Activated CD4-positive, alpha-beta T cell treated with anti-CD3 and anti-CD28 coated beads, Interleukin-2, amount 50 U/mL, for 1 hour (primary cell): Measurements from ENCODE around the gene CGRRF1.

Source experiments
- DNase-seq: peaks from one replicate; pipeline ENCODE4 v3.0.0-alpha.2; 2020

CGRRF1 gene

DNA sequence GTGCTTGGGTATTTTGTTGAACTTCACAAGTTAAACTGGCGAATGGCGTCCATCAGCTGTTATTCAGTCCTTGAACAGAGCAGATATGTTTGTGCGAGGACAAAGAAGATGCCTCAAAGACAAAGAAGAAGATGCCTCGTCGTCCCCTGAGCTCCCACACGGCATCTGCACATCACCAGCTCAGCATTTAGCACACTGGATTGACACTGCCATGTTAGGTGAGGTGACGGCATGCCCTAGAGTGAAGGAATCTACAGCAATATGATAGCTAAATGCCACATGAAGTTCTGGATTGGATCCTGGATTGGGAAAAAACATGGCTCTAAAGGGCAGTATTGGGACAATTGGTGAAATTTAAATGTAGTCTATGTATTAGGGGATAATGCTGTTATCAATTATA is 72.6 kb downstream of the CGRRF1 start:
- DNase-seq, result no peak

DNA sequence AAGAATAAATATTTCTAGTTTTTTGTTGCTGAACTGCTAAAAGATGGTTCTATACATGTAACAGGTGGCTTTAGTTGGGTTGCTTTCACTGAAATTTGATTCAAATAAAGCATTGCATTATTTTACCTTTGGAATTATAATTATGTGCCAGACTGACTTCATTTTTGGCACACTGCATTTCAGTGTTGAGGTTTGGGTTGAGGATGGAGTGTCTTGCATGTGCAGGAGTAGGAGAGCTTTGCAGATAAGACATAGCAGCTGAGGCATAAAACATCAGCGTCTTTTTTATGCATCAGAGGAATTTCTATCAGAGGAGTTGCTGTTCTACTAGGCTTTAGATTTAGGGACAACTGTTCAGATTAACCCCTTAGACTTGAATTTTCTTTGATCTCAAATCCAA is 74.4 kb downstream of the CGRRF1 start:
- no peak for DNase-seq

DNA sequence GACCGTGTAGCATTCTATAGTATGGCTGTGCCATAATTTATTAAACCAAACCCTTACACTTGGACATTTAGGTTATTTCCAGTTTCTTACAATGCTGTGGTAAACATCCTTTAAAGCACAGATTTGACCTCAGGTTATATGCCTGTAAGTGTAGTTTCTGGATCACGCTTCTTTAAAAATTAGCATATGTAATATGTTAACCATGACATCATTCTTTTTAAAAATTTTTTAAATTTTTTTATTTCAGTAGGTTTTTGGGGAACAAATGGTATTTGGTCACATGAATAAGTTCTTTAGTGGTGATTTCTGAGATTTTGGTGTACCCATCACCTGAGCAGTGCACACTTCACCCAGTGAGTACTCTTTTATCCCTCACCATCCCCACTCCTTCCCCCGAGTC is 75.5 kb downstream of the CGRRF1 start:
- DNase-seq, result no peak
